Activated CD8-positive, alpha-beta memory T cell treated with anti-CD3 and anti-CD28 coated beads for 48 hours (primary cell): ENCODE measurements around the gene DNTTIP2.
"Not testable (repeated sequence)": the region's sequence is repeated elsewhere in the genome, so short reads cannot be mapped to it uniquely, and the experiment has no call there.

ENCODE experiments used
- DNase-seq, 3 experiments: peaks; one replicate each; pipeline ENCODE4 v3.0.0-alpha.2; 2020; ENCODE audit warnings: low read depth in 2 of 3, low spot score in 2 of 3

Gene DNTTIP2, protein sequence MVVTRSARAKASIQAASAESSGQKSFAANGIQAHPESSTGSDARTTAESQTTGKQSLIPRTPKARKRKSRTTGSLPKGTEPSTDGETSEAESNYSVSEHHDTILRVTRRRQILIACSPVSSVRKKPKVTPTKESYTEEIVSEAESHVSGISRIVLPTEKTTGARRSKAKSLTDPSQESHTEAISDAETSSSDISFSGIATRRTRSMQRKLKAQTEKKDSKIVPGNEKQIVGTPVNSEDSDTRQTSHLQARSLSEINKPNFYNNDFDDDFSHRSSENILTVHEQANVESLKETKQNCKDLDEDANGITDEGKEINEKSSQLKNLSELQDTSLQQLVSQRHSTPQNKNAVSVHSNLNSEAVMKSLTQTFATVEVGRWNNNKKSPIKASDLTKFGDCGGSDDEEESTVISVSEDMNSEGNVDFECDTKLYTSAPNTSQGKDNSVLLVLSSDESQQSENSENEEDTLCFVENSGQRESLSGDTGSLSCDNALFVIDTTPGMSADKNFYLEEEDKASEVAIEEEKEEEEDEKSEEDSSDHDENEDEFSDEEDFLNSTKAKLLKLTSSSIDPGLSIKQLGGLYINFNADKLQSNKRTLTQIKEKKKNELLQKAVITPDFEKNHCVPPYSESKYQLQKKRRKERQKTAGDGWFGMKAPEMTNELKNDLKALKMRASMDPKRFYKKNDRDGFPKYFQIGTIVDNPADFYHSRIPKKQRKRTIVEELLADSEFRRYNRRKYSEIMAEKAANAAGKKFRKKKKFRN

DNA sequence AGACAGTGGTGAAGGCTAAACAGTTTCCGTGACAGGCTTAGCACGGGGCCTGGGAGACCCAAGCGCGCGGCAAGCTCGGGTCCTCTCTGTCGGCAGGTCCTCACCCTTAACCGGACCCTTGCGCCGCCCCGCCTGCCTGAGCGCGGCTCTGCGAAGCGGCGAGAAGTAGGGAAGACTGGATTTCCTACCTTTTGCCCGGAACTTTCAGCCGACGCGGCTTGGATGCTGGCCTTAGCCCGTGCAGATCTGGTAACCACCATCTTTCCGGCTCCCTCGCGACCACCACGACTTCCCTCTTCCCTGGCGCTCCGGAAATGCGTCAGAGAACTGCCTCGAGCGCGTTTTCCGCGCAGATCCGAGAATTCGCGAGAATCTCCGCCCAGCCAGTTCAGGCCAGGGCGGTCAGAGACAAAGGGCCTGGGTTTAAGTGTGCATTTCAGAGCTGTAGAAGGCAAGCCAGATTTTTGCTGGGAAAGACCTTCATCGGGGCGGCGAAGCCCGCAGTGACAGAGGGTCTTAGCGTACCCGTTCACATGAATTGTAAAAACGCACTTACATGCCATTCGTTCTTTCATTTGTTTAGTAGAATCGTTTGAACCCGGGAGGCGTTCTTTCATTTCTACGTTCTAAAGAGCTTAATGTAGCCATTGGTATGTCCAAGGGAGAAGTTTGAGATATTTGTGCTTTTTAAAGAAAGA is at the start of gene DNTTIP2:
Gene DNTTIP2, minus strand, starts transcription at position 318 of the 698 bp plus-strand sequence. Its CDS starts 58 bp downstream, at position 260.
- DNase-seq = peak; percentile 64 to 87 (median 79)

DNA sequence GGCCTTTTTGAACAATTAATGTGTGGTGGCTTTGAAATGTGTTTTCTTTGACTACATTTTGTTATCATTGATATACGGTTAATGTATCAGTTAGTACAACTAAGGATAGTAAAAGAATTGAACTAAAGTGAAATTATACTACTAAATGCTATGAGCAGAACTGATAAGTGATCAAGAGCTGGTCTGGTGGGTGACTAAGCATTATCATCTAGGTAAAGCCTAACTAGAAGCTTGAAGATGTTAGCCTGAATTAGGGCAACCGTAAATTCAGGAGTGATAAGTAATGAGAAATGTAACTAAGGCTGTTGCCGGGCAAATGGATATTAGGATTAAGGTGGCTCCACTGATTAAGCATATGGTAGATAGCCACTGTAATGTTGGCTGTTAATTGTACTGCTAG is 46.2 kb upstream of the DNTTIP2 start:
- DNase-seq = no peak

DNA sequence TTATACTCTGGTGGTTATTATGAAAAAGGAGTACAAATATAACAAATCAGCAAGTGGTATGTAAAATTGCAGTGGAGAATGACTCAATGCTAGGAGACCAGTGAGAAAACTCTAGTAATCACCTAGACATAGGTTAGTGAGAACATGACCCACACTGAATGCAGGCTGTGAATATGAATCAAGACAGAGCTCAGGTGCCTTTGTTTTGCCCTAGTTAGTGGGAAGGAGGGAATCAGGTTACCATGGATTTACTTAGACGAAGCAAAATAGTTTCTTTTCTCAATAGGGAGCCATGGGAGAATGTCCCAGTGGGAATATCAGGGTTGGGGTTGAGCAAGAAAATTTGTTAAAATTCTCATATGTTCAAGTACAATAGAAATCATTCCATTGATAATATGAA is 40.8 kb upstream of the DNTTIP2 start:
- DNase-seq = no peak

DNA sequence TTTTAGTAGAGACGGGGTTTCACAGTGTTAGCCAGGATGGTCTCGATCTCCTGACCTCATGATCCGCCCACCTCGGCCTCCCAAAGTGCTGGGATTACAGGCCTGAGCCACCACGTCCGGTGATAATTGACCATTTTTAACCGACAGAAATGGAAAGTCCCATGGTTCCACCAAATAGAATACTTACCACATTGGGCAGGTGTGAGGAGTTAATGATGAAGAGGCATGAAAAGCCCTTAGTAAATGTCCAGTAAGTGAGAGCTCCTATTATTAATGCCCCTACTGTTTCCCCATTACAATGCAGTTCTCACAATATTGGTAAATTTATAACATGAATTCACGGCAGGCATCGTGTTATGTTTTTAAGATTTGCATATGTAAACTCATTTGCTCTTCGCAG is 38.3 kb upstream of the DNTTIP2 start:
- no peak for DNase-seq

DNA sequence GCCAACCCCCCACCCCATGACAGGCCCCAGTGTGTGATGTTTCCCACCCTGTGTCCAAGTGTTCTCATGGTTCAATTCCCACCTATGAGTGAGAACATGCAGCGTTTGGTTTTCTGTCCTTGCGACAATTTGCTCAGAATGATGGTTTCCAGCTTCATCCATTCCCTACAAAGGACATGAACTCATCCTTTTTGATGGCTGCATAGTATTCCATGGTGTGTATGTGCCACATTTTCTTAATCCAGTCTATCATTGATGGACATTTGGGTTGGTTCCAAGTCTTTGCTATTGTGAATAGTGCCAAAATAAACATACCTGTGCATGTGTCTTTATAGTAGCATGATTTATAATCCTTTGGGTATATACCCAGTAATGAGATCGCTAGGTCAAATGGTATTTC is 31.9 kb upstream of the DNTTIP2 start:
- DNase-seq = not testable (repeated sequence)

DNA sequence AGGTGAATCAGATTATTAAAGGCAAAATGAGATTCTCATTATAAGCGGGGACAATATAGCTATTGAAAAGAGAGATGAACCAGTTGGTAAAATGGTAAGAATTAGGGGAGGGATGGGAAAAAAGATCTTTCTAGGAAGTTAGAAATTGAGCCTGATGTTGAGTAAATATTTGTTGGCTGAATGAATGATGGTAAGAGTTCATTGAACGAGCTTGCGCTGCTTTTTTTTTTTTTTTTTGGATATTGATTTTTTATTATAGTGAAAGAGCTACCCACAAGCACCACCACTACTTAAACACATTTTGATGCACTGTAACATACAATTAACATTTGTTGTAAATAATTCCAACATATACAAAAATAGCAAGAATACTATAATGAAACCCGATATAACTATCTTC is 31.3 kb upstream of the DNTTIP2 start:
- no peak for DNase-seq

DNA sequence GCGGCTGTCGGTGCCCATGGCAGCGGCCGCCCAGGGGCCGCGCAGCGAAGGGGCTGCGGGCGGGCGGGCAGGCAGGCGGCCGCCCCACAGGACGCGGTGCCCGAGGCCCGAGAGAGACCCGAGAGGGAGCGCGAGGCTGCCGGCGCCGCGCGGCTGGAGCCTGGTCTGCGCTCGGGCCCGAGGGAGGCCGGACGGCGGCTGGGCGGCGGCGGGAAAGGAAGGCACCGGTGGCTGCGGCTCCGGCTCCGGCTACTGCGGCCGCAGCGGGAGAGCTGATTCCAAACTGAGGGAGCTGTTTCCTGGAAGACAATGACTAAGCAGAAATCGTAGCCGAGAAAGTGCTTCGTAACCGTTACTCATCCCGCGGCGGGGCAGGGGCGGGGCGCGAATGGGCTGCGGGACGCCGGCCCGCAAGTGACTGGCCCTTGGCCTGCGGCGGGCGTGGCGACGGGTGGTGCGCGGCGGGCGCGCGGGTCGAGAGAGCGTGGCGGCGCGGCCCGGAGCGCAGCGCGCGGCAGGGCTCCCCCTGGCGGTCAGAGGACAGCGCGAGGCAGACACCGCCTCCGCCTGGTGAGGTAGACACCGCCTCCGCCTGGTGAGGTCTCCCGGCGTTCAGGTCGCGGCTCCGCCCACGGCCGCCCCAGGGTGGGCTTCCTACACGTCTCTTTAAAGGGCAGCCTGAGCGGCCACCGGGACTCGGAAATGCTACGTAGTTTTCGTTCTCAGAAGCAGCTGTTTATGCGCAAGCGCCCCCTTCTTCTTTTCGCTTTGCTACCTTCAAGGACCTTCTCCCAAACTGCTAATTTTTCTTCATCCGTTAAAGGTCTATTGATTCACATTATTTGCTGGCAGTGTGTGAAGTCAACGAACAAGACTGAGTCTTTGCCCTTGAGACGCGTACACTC is 30.4 kb upstream of the DNTTIP2 start, which contains the start of gene GCLM:
Gene GCLM, minus strand, starts transcription at position 285 of the 905 bp plus-strand sequence. Its CDS starts 267 bp downstream, at position 18.
- DNase-seq = peak; percentile 81 to 84 (median 82)

DNA sequence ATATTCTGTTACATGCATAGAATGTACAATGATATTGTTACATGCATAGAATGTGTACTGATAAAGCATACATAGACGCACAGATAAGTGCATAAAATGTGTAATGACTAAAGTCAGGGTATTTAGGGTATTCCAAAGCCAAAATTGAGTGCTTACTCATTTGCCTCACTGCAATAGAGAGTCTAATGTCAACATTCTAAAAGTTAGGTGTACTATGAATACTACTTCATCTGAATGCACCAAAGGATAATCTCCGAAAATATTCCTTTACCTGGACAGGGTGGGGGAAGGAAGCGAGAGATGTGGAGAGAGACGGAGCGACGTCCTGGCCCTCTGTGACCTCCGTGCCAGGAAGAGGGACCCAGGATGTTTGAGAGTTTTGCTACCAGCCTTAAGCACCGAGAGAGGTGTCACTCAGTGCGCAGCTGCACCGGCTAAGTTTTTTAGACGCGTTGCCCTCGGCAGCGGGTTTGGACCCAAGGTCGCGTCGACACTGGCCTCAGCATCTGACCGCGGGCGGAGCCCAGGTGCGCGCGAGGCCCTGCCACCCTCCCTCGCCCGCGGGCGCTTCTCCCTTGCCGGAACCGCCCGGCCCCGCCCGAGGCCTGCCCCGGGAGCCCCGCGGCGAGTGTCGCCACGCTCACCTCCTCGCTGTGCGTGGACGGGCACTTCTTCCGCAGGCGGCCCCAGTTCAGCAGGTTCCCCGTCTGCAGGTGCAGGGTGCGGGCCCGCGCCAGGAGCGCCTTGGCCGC is 29.6 kb upstream of the DNTTIP2 start:
- DNase-seq = peak; percentile 10 to 18 (median 16)

DNA sequence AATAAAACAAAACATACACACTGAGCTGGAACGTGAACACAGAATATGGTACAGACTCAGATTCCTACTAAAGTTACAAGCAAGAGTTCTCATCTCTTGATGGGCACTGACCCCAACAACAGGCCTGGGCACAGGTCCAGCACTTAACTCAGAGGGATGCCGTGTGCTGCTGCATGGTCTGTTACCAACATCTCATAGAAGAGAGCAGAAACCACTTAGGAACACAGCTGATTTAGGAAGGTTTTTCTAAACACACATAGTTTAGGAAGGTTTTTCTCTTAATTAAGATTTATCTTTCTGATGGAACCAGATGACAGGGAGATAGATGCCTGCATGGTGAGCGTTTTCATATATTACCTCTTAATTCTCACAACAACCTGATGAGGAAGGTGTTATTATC is 28.7 kb upstream of the DNTTIP2 start:
- DNase-seq = no peak

DNA sequence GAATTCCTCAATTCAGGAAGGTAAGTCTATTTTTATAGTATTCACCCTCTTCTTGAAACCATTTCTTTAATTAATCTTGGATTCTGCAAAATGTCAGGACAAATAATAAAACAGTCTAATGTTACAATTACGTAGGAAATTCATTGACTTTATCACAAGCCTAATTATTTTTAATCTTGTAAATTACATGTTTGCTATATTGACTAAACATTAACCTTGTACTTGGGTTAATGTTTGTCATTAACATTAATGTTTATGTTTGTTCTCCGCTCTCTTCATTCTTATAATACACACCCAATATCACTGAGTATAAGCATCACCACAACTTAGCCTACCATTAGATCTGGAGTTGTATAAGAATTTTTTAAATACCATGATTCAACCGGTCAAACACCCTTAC is 27.5 kb upstream of the DNTTIP2 start:
- DNase-seq = no peak

DNA sequence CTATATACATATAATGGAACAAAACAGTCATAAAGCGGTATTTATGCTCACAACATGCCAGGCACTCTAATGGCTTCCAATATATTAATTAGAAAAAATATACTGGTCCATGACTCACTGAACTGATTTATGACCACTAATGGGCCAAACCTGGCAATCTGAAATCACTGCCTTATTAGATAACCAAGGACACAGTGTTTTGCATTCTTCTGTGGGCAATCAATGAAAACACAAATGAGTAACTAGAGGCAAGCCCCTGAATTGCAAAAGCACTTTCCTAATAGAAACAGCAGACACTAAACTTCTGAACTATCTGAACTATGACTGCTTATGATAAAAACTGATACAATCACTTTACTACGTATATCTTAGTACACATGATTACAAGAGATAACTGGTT is 26.7 kb upstream of the DNTTIP2 start:
- DNase-seq = no peak

DNA sequence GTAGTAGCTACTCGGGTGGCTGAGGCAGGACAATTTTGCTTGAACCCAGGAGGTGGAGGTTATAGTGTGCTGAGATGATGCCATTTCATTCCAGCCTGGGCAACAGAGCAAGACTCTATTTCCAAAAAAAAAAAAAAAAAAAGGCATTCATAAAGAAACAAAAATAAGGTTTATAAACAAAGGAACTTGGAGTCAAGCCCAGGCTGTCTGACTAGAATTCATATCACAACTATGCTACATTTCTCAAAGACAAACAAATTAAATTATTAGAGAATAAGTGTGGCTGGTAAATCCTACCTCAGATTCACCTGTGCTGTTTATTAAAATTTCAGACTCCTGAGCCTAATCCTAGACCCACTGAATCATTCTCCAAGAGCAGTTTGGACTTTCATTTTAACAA is 26.0 kb upstream of the DNTTIP2 start:
- DNase-seq = no peak

DNA sequence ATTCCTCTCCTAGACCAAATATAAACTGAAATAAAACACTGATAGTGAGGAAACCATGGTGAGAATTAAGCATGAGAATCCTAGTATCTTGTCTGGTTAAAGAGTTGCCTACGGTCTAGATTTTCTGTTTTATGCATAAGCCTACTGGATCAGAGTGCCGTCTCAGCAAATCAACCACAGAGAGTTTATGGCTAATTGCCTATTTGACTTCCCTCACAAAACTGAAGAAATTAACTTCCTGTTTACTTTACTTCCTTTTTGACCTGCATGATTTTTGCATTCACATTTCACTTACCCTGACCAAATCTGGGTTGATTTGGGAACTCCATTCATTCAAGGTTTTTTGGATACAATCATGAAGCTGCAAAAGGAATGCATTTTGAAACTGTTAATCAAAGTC is 25.2 kb upstream of the DNTTIP2 start:
- no peak for DNase-seq

DNA sequence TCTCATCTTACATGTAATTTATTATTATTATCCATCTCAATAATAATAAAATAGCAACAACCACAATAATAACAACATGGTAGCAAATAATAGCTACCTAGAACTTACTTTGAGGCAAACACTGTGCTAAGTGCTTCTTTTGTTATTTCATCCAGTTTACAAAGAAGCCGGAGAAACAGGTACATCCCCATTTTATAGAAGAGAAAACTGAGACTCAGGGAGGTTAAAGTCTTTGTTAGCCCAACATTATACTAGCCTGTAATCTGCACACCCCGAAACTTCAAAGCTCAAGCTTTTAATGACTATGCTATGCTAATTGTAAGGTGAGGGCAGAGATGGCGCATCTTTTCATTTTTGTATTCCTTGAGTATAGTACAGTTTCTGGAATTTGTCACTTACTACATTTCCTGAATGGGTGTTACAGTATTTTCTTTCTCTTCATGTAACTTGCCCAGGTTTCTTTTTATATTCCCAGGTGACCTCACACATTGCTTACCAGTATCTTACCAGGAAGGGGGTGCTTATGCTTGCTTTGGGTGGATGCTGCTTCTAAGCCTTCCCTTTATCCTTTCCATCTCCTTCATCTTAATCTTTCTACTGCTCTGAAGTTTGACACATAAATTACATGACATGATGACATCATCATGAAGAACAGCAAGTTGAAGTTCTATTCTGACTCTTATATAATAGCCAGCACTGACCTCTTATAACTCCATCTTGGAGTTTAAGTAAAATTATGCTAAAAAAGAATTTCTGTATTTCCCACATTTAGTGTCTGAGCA is 21.9 kb upstream of the DNTTIP2 start:
- DNase-seq = no peak

DNA sequence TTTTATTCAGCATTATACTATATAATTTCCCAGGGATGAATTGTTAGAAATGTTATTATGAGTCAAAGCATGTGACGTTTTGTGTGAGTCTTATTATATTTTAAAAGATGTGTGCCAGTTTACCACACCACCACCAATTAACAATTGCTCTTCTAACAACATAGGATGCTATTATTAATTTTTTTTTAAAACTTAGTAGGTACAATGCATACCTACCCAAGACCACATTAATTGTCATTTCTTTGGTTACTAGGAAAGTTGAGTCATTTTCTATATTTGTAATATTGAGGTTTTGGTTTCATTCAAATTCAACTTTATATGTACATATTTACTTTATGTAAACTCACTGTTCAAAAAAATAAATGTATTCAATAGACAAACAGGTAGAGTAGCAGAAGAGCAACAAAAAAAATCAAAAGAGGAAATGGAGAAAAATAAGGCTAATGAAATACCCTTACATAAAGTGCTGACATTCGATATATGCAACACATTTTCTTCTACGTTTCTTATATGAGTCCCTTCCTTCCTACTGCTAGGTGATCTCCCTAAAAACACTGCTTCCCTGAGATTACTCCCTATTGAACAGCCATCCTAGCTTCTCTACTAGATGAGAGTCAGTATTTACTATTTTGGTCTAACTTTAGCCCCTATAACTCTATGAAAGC is 20.7 kb upstream of the DNTTIP2 start:
- no peak for DNase-seq

DNA sequence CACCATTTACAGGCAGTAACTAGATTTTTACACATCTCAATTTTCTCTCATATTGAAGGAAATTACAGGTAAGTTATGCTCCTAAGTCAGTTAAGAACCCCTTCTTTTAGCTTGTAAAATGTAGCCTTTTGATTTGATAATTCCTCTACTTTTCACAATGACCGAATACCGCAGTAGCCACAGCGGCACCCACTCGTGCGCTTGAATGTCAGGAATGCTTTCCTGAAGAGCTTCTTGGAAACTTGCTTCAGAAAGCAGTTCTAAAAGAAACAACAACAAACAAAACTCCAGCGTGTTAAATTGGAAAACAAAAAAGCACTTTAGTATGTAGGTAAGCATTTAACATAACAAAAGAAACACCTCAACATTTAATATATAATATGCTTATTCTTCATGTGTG is 9.9 kb upstream of the DNTTIP2 start:
- DNase-seq = no peak

DNA sequence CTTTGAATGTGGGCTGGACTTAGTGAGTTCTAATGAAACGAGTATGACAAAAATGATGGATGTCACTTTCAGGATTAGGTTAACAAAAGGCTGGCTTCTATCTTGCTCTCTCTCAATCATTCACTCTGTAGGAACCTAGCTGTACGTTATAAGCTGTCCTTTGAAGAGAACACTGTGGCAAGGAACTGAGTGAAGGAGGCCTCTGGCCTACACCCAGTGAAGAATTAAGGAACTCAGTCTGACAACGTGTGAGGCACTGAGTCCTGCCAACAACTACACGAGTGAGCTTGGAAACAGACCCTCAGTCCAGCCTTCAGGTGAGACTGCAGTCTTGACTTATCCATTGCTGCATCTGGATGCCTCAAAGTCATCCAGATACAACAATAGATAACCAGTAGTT is 3.3 kb upstream of the DNTTIP2 start:
- no peak for DNase-seq

DNA sequence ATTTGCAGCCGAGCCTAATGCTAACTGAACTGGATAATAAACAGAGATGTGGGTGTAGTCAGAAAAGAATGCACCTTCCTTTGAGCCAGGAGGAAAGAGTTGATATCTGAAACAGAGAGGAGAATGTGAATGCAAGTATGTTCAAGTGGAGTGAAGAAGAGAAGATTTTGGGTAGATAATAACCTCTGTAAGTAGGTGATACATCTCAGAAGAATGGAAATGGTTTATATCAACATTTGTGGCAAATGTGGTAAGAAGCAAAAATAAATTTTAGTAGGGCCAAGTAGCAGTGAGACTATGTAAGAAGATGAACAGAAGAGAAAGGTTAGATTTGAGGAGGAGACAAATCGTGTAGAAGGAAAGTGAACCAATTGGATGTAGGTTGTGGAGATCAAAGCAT is 1.7 kb upstream of the DNTTIP2 start:
- no peak for DNase-seq

DNA sequence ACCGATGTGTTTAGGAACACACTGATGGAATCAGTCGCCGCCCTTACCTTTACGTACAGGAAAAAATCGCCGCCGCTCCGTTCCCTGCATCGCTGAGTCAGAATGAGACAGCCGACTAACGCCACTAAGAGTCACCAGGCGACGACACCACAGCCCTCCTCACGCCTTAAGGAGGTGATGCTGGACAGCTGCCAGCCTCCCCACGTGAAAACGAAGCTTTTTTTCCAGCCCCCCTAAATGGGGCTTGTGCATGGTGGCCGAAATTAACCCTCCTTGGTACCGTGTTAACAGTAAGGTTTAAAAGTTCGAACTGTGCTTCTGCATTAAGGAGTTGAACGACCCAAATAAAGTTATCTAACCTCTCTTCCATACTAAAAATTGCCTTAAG is 511 bp downstream of the DNTTIP2 start:
- DNase-seq = peak; percentile 26 to 44 (median 38)
